ENCODE results near the gene RAB31.

The RAB31 gene

DNA sequence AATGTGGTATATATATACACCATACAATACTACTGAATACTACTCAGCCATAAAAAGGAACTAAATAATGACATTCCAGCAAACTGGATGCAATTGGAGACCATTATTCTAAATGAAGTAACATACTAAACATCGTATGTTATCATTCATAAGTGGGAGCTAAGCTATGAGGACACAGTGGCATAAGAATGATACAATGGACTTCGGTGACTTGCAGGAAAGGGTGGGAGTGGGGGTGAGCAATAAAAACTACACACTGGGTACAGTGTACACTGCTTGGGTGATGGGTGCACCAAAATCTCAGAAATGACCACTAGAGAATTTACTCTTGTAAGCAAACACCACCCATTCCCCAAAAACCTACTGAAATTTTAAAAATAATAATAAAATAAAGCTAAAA is 87.9 kb downstream of the RAB31 start:
- Histone ChIP-seq H3K36me3 (ENCODE audit: control insufficient read depth in 2 of 2, insufficient read depth in 1 of 2, low read length in 2 of 2) (peaks cover 3 to 7% of the 10 kb centered on the region in 2 experiments; a peak in 2 of 3 replicates), H3K9me3 (ENCODE audit: control insufficient read depth, insufficient read depth, low read depth, low read length) (no peaks in the 10 kb centered on the region), H3K4me1 (ENCODE audit: control insufficient read depth, insufficient read depth, low read length) (no peaks in the 10 kb centered on the region), H3K4me3 (ENCODE audit: low read depth, low read length) (no peak overlapping the region), H3K27ac (ENCODE audit: extremely low read depth, low read depth, low read length) (no peak overlapping the region)
- no peak for TF ChIP-seq ZNF2 (tag by site-specific recombination; IDR thresholded peaks at IDR 0.05)
- no peak for TF ChIP-seq ZNF433 (tag by site-specific recombination; IDR thresholded peaks at IDR 0.05; ENCODE audit: low read depth)
- TF ChIP-seq MEIS1 (CRISPR knock-in tag; IDR thresholded peaks at IDR 0.05; ENCODE audit: borderline replicate concordance): no peak
- no peak for TF ChIP-seq ZNF48 (tag by site-specific recombination; IDR thresholded peaks at IDR 0.05)
- no peak for TF ChIP-seq ZFP69B (tag by site-specific recombination; IDR thresholded peaks at IDR 0.05)
- ChIA-PET POLR2A (no interaction called here), CTCF (interaction anchor here (0.6 to 1.5 kb wide), 3 partner anchors 24 to 1401 kb away, joined by 3 to 7 read pairs (median 3); no protein-coding TSS in a partner anchor)

DNA sequence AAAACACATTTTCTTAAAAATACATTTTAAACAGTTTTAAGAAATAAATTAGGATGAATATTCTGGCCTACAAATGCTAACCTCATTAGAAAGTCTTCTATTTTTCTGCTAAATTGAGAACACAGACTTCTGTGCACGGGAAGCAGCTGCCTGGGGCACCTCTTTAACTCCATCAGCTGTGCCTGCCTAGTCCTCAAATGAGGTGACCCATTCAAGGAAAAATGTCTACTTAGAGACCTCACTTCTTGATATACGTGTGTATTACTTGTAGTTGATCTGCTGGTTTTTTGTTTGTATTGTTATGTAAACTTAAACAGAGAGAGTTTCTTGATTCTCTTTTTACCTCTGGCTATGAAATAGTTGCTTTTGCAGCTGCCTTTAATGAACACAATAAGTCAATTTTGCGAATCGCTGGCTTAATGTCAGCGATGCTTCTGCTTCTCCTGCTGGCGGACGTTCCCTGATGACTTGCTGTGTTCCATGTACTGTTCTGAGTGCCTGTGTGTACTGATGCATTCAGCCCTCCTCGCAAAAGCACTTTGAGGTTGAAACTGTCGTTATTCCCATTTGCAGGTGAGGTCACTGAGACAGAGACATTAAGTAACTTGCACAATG is 88.9 kb downstream of the RAB31 start:
- ChIA-PET POLR2A (no interaction called here), CTCF (interaction anchor here (0.7 to 1.5 kb wide), 2 partner anchors 25 to 189 kb away, joined by 3 to 7 read pairs; no protein-coding TSS in a partner anchor)
- Histone ChIP-seq H3K4me1 (ENCODE audit: control insufficient read depth, insufficient read depth, low read length) (no peaks in the 10 kb centered on the region), H3K27ac (ENCODE audit: extremely low read depth, low read depth, low read length) (no peak overlapping the region), H3K9me3 (ENCODE audit: control insufficient read depth, insufficient read depth, low read depth, low read length) (no peaks in the 10 kb centered on the region), H3K36me3 (ENCODE audit: control insufficient read depth in 2 of 2, insufficient read depth in 1 of 2, low read length in 2 of 2) (peaks cover 3 to 5% of the 10 kb centered on the region in 2 experiments; a peak in 2 of 3 replicates), H3K4me3 (ENCODE audit: low read depth, low read length) (no peak overlapping the region)
- no peak for TF ChIP-seq ZNF707 (tag by site-specific recombination; IDR thresholded peaks at IDR 0.05)
- TF ChIP-seq ZNF10 (tag by site-specific recombination; IDR thresholded peaks at IDR 0.05): 0 out of 2 replicates have a peak, but pooled peaks have one; percentile 39
- TF ChIP-seq ZNF175 (tag by site-specific recombination; IDR thresholded peaks at IDR 0.05): no peak
- no peak for TF ChIP-seq TRIM28 (IDR thresholded peaks at IDR 0.05; ENCODE audit: borderline replicate concordance, low read length)
- TF ChIP-seq, protein P1, sequence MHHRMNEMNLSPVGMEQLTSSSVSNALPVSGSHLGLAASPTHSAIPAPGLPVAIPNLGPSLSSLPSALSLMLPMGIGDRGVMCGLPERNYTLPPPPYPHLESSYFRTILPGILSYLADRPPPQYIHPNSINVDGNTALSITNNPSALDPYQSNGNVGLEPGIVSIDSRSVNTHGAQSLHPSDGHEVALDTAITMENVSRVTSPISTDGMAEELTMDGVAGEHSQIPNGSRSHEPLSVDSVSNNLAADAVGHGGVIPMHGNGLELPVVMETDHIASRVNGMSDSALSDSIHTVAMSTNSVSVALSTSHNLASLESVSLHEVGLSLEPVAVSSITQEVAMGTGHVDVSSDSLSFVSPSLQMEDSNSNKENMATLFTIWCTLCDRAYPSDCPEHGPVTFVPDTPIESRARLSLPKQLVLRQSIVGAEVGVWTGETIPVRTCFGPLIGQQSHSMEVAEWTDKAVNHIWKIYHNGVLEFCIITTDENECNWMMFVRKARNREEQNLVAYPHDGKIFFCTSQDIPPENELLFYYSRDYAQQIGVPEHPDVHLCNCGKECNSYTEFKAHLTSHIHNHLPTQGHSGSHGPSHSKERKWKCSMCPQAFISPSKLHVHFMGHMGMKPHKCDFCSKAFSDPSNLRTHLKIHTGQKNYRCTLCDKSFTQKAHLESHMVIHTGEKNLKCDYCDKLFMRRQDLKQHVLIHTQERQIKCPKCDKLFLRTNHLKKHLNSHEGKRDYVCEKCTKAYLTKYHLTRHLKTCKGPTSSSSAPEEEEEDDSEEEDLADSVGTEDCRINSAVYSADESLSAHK (tag by site-specific recombination; IDR thresholded peaks at IDR 0.05): peak; percentile 53; the same call in 1 of the 2 replicates
- TF ChIP-seq, protein P2, sequence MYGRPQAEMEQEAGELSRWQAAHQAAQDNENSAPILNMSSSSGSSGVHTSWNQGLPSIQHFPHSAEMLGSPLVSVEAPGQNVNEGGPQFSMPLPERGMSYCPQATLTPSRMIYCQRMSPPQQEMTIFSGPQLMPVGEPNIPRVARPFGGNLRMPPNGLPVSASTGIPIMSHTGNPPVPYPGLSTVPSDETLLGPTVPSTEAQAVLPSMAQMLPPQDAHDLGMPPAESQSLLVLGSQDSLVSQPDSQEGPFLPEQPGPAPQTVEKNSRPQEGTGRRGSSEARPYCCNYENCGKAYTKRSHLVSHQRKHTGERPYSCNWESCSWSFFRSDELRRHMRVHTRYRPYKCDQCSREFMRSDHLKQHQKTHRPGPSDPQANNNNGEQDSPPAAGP (tag by site-specific recombination; IDR thresholded peaks at IDR 0.05): no peak
- TF ChIP-seq, protein P3, sequence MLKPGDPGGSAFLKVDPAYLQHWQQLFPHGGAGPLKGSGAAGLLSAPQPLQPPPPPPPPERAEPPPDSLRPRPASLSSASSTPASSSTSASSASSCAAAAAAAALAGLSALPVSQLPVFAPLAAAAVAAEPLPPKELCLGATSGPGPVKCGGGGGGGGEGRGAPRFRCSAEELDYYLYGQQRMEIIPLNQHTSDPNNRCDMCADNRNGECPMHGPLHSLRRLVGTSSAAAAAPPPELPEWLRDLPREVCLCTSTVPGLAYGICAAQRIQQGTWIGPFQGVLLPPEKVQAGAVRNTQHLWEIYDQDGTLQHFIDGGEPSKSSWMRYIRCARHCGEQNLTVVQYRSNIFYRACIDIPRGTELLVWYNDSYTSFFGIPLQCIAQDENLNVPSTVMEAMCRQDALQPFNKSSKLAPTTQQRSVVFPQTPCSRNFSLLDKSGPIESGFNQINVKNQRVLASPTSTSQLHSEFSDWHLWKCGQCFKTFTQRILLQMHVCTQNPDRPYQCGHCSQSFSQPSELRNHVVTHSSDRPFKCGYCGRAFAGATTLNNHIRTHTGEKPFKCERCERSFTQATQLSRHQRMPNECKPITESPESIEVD (tag by site-specific recombination; IDR thresholded peaks at IDR 0.05): peak; percentile 54; the same call in 1 of the 2 replicates

DNA sequence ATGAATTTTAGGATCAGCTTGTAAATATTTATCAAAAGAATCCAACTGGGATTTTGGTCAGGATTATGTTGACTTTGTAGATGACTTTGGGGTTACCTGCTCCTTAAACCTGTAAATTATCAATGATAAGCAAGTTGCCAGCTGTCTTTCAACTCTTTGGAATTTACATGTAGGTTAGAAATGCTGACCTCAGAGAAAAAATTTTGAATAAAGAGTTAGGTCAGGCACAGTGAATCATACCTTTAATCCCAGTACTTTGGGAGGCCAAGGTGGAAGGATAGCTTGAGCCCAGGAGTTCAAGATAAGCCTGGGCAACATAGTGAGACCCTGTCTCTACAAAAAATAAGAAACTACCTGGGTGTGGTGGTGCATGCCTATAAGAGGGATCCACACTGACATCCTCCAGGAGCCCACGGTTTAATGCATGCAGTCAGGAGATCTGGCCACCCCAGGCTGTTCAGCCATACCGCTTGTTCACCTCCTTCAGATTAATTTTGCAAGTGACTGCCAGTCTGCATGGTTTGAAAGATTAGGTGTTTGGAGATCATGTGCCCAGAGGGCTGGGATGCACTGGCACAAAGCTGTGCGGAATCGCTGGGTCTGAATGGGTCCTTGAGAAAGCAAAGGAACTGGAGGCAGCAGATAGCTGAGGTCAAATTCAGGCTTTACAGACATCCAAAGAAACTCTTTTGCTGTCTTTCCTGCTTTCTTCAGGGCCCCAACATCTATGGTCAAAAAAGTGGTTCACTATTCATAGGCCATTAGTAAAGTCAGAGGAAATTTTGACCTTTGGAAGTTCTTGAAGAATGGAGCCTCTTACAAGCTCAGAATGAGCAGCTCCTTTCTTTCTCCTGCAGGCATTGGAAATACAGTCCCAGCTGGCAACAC is 94.3 kb downstream of the RAB31 start:
- Histone ChIP-seq H3K4me3 (ENCODE audit: low read depth, low read length) (no peak overlapping the region), H3K36me3 (ENCODE audit: control insufficient read depth in 2 of 2, insufficient read depth in 1 of 2, low read length in 2 of 2) (peaks cover 0 to 4% of the 10 kb centered on the region in 2 experiments; a peak in 1 of 3 replicates), H3K9me3 (ENCODE audit: control insufficient read depth, insufficient read depth, low read depth, low read length) (no peaks in the 10 kb centered on the region), H3K4me1 (ENCODE audit: control insufficient read depth, insufficient read depth, low read length) (peaks cover 10% of the 10 kb centered on the region), H3K27ac (ENCODE audit: extremely low read depth, low read depth, low read length) (no peak overlapping the region)
- ChIA-PET POLR2A (no interaction called here), CTCF (interaction anchor here (0.6 kb wide), 2 partner anchors 11 to 89 kb away, joined by 3 to 5 read pairs; no protein-coding TSS in a partner anchor)
- TF ChIP-seq KLF8 (tag by site-specific recombination; IDR thresholded peaks at IDR 0.05) (no peak), ZNF114 (tag by site-specific recombination; IDR thresholded peaks at IDR 0.05) (no peak), KLF16 (tag by site-specific recombination; IDR thresholded peaks at IDR 0.05) (no peak), ZNF341 (tag by site-specific recombination; IDR thresholded peaks at IDR 0.05; ENCODE audit: low read depth) (no peak), ZNF544 (tag by site-specific recombination; IDR thresholded peaks at IDR 0.05) (no peak), ZSCAN30 (tag by site-specific recombination; IDR thresholded peaks at IDR 0.05) (no peak)
- TF ChIP-seq, protein P4, sequence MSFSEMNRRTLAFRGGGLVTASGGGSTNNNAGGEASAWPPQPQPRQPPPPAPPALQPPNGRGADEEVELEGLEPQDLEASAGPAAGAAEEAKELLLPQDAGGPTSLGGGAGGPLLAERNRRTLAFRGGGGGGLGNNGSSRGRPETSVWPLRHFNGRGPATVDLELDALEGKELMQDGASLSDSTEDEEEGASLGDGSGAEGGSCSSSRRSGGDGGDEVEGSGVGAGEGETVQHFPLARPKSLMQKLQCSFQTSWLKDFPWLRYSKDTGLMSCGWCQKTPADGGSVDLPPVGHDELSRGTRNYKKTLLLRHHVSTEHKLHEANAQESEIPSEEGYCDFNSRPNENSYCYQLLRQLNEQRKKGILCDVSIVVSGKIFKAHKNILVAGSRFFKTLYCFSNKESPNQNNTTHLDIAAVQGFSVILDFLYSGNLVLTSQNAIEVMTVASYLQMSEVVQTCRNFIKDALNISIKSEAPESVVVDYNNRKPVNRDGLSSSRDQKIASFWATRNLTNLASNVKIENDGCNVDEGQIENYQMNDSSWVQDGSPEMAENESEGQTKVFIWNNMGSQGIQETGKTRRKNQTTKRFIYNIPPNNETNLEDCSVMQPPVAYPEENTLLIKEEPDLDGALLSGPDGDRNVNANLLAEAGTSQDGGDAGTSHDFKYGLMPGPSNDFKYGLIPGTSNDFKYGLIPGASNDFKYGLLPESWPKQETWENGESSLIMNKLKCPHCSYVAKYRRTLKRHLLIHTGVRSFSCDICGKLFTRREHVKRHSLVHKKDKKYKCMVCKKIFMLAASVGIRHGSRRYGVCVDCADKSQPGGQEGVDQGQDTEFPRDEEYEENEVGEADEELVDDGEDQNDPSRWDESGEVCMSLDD (tag by site-specific recombination; IDR thresholded peaks at IDR 0.05): no peak
- TF ChIP-seq, protein P5, sequence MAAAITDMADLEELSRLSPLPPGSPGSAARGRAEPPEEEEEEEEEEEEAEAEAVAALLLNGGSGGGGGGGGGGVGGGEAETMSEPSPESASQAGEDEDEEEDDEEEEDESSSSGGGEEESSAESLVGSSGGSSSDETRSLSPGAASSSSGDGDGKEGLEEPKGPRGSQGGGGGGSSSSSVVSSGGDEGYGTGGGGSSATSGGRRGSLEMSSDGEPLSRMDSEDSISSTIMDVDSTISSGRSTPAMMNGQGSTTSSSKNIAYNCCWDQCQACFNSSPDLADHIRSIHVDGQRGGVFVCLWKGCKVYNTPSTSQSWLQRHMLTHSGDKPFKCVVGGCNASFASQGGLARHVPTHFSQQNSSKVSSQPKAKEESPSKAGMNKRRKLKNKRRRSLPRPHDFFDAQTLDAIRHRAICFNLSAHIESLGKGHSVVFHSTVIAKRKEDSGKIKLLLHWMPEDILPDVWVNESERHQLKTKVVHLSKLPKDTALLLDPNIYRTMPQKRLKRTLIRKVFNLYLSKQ (tag by site-specific recombination; IDR thresholded peaks at IDR 0.05; ENCODE audit: borderline replicate concordance): no peak
